ENCODE measurements around the gene PCGF3.

The PCGF3 gene

GRCh38 chr4:763922-764321, 58.3 kb downstream of the PCGF3 start:
- H3K9ac ChIP-seq (ENCODE audit: low read length): no peak overlapping the region
- no peak overlapping the region for H2AFZ ChIP-seq (ENCODE audit: low read depth, low read length)
- peaks cover 13% of the 10 kb centered on the region for H3K79me2 ChIP-seq (ENCODE audit: low read length)
- no peaks in the 10 kb centered on the region for H3K27me3 ChIP-seq (ENCODE audit: low read depth, low read length)
- H4K20me1 ChIP-seq (ENCODE audit: insufficient read depth, low read length): peaks cover 28% of the 10 kb centered on the region
- no peaks in the 10 kb centered on the region for H3K9me3 ChIP-seq (ENCODE audit: insufficient read depth, low read length)
- no peak overlapping the region for H3K4me2 ChIP-seq (ENCODE audit: low read length)
- H3K36me3 ChIP-seq (replicated peaks; ENCODE audit: low read depth, low read length): peaks cover 54% of the 10 kb centered on the region
- no peak overlapping the region for H3K4me3 ChIP-seq (ENCODE audit: low read length)
- no peak overlapping the region for H3K27ac ChIP-seq (ENCODE audit: low read length)
- H3K4me1 ChIP-seq (ENCODE audit: low read length): no peaks in the 10 kb centered on the region
- no peak for TF ChIP-seq CTCF (IDR thresholded peaks at IDR 0.05; ENCODE audit: low read depth, low read length)
- no peak for TF ChIP-seq EZH2phosphoT487 (IDR thresholded peaks at IDR 0.05; ENCODE audit: low read depth)

GRCh38 chr4:764405-765169, 59.0 kb downstream of the PCGF3 start:
- Histone ChIP-seq H3K36me3 (replicated peaks; ENCODE audit: low read depth, low read length) (peaks cover 55% of the 10 kb centered on the region), H3K27ac (ENCODE audit: low read length) (no peak overlapping the region), H3K9me3 (ENCODE audit: insufficient read depth, low read length) (no peaks in the 10 kb centered on the region), H4K20me1 (ENCODE audit: insufficient read depth, low read length) (peaks cover 34% of the 10 kb centered on the region), H2AFZ (ENCODE audit: low read depth, low read length) (no peak overlapping the region), H3K79me2 (ENCODE audit: low read length) (peaks cover 20% of the 10 kb centered on the region), H3K4me2 (ENCODE audit: low read length) (no peak overlapping the region), H3K4me3 (ENCODE audit: low read length) (no peak overlapping the region), H3K9ac (ENCODE audit: low read length) (no peak overlapping the region), H3K27me3 (ENCODE audit: low read depth, low read length) (no peaks in the 10 kb centered on the region), H3K4me1 (ENCODE audit: low read length) (no peaks in the 10 kb centered on the region)
- TF ChIP-seq EZH2phosphoT487 (IDR thresholded peaks at IDR 0.05; ENCODE audit: low read depth) (no peak), CTCF (IDR thresholded peaks at IDR 0.05; ENCODE audit: low read depth, low read length) (no peak)

GRCh38 chr4:766152-766515, 60.5 kb downstream of the PCGF3 start:
- Histone ChIP-seq H3K79me2 (ENCODE audit: low read length) (peaks cover 32% of the 10 kb centered on the region), H3K36me3 (replicated peaks; ENCODE audit: low read depth, low read length) (peaks cover 51% of the 10 kb centered on the region), H3K4me1 (ENCODE audit: low read length) (no peaks in the 10 kb centered on the region), H3K4me3 (ENCODE audit: low read length) (no peak overlapping the region), H3K9me3 (ENCODE audit: insufficient read depth, low read length) (no peaks in the 10 kb centered on the region), H3K27me3 (ENCODE audit: low read depth, low read length) (no peaks in the 10 kb centered on the region), H3K9ac (ENCODE audit: low read length) (no peak overlapping the region), H2AFZ (ENCODE audit: low read depth, low read length) (no peak overlapping the region), H4K20me1 (ENCODE audit: insufficient read depth, low read length) (peaks cover 45% of the 10 kb centered on the region), H3K4me2 (ENCODE audit: low read length) (no peak overlapping the region), H3K27ac (ENCODE audit: low read length) (no peak overlapping the region)
- TF ChIP-seq CTCF (IDR thresholded peaks at IDR 0.05; ENCODE audit: low read depth, low read length) (no peak), EZH2phosphoT487 (IDR thresholded peaks at IDR 0.05; ENCODE audit: low read depth) (no peak)

GRCh38 chr4:766559-767283, 61.1 kb downstream of the PCGF3 start:
- peaks cover 50% of the 10 kb centered on the region for H4K20me1 ChIP-seq (ENCODE audit: insufficient read depth, low read length)
- no peak overlapping the region for H3K27ac ChIP-seq (ENCODE audit: low read length)
- peaks cover 38% of the 10 kb centered on the region for H3K79me2 ChIP-seq (ENCODE audit: low read length)
- H3K4me3 ChIP-seq (ENCODE audit: low read length): no peak overlapping the region
- no peaks in the 10 kb centered on the region for H3K9me3 ChIP-seq (ENCODE audit: insufficient read depth, low read length)
- no peak overlapping the region for H2AFZ ChIP-seq (ENCODE audit: low read depth, low read length)
- no peak overlapping the region for H3K9ac ChIP-seq (ENCODE audit: low read length)
- no peaks in the 10 kb centered on the region for H3K4me1 ChIP-seq (ENCODE audit: low read length)
- H3K36me3 ChIP-seq (replicated peaks; ENCODE audit: low read depth, low read length): peaks cover 50% of the 10 kb centered on the region
- H3K4me2 ChIP-seq (ENCODE audit: low read length): no peak overlapping the region
- no peaks in the 10 kb centered on the region for H3K27me3 ChIP-seq (ENCODE audit: low read depth, low read length)
- TF ChIP-seq CTCF (IDR thresholded peaks at IDR 0.05; ENCODE audit: low read depth, low read length) (no peak), EZH2phosphoT487 (IDR thresholded peaks at IDR 0.05; ENCODE audit: low read depth) (no peak)

All from OCI-LY3 (cell line).